H9 (cell line): ENCODE data around the gene ANK2. TPM values are rescaled to one million over a fixed set of nuclear protein-coding genes. Genes with fewer than 3 reads are reported as not detected.

Experiments
- DNase-seq: peaks from one replicate; pipeline ENCODE4 v3.0.0-alpha.2; 2017
- H2AFZ ChIP-seq: one replicate; pipeline ENCODE4 v1.6.1; 2013; ENCODE audit warnings: mild to moderate bottlenecking, low read length, control low read depth, moderate library complexity
- H2AK5ac ChIP-seq: 2 replicates; pipeline ENCODE4 v1.6.1; 2013; ENCODE audit warnings: low read length, control low read depth, mixed read lengths; ENCODE audit not compliant: insufficient read length
- H2BK120ac ChIP-seq: one replicate; pipeline ENCODE4 v1.6.1; 2013; ENCODE audit warnings: low read depth, mild to moderate bottlenecking, low read length, control low read depth, inconsistent platforms; ENCODE audit not compliant: poor library complexity, severe bottlenecking
- H2BK12ac ChIP-seq: 2 replicates; pipeline ENCODE4 v1.6.1; 2013; ENCODE audit warnings: low read length, control low read depth, mixed read lengths, low read depth; ENCODE audit not compliant: insufficient read length
- H2BK15ac ChIP-seq: 2 replicates; pipeline ENCODE4 v1.6.1; 2013; ENCODE audit warnings: low read depth, low read length, control low read depth
- H2BK20ac ChIP-seq: one replicate; pipeline ENCODE4 v1.6.1; 2013; ENCODE audit warnings: low read depth, mild to moderate bottlenecking, low read length, control low read depth, inconsistent platforms; ENCODE audit not compliant: poor library complexity, severe bottlenecking
- H2BK5ac ChIP-seq: 2 replicates; pipeline ENCODE4 v1.6.1; 2013; ENCODE audit warnings: low read length, control low read depth, mixed read lengths; ENCODE audit not compliant: insufficient read length
- H3K14ac ChIP-seq: 2 replicates; pipeline ENCODE4 v1.6.1; 2013; ENCODE audit warnings: low read length, control low read depth; ENCODE audit not compliant: insufficient read depth
- H3K18ac ChIP-seq: 2 replicates; pipeline ENCODE4 v1.6.1; 2013; ENCODE audit warnings: low read depth, mild to moderate bottlenecking, mixed read lengths, low read length, control low read depth; ENCODE audit not compliant: insufficient read length
- H3K23ac ChIP-seq: 2 replicates; pipeline ENCODE4 v1.6.1; 2013; ENCODE audit warnings: low read length, control low read depth, mixed read lengths, low read depth; ENCODE audit not compliant: insufficient read length
- H3K23me2 ChIP-seq: 2 replicates; pipeline ENCODE4 v1.6.1; 2013; ENCODE audit warnings: low read depth, mild to moderate bottlenecking, mixed read lengths, low read length, control low read depth; ENCODE audit not compliant: insufficient read length, poor library complexity, severe bottlenecking
- H3K27ac ChIP-seq: 2 replicates; pipeline ENCODE4 v1.5.1; 2013; ENCODE audit warnings: low read length, control low read depth, mixed read lengths, low read depth; ENCODE audit not compliant: insufficient read length
- H3K27me3 ChIP-seq: 2 replicates; pipeline ENCODE4 v1.6.1; 2013; ENCODE audit warnings: low read length, control low read depth, inconsistent platforms; ENCODE audit not compliant: insufficient read depth
- H3K4ac ChIP-seq: 2 replicates; pipeline ENCODE4 v1.6.1; 2013; ENCODE audit warnings: low read depth, mild to moderate bottlenecking, control low read depth, inconsistent platforms, low read length, moderate library complexity
- H3K4me1 ChIP-seq: 2 replicates; pipeline ENCODE4 v1.6.1; 2013; ENCODE audit warnings: low read length, control low read depth, inconsistent platforms; ENCODE audit not compliant: insufficient read depth
- H3K4me2 ChIP-seq: 2 replicates; pipeline ENCODE4 v1.6.1; 2013; ENCODE audit warnings: low read length, control low read depth, mixed read lengths; ENCODE audit not compliant: insufficient read length, insufficient read depth
- H3K56ac ChIP-seq: 2 replicates; pipeline ENCODE4 v1.6.1; 2013; ENCODE audit warnings: low read depth, mild to moderate bottlenecking, mixed read lengths, low read length, control low read depth; ENCODE audit not compliant: insufficient read length
- H3K79me1 ChIP-seq: 2 replicates; pipeline ENCODE4 v1.6.1; 2013; ENCODE audit warnings: low read depth, mild to moderate bottlenecking, moderate library complexity, low read length, control low read depth, inconsistent platforms; ENCODE audit not compliant: insufficient read depth, poor library complexity, severe bottlenecking
- H3K79me2 ChIP-seq: 2 replicates; pipeline ENCODE4 v1.6.1; 2013; ENCODE audit warnings: low read length, control low read depth, inconsistent platforms; ENCODE audit not compliant: insufficient read depth
- H3K9ac ChIP-seq: 2 replicates; pipeline ENCODE4 v1.6.1; 2013; ENCODE audit warnings: low read length, control low read depth, mixed read lengths; ENCODE audit not compliant: insufficient read length; ENCODE audit errors: extremely low read depth
- H3K9me3 ChIP-seq: one replicate; pipeline ENCODE4 v1.6.1; 2013; ENCODE audit warnings: low read depth, low read length, inconsistent platforms; ENCODE audit not compliant: control insufficient read depth
- H3T11ph ChIP-seq: one replicate; pipeline ENCODE4 v1.6.1; 2013; ENCODE audit warnings: mild to moderate bottlenecking, low read length, control low read depth, inconsistent platforms
- H4K20me1 ChIP-seq: one replicate; pipeline ENCODE4 v1.6.1; 2013; ENCODE audit not compliant: control insufficient read depth, insufficient read length, insufficient read depth
- H4K5ac ChIP-seq: 2 replicates; pipeline ENCODE4 v1.6.1; 2013; ENCODE audit warnings: low read depth, mild to moderate bottlenecking, mixed read lengths, low read length, control low read depth; ENCODE audit not compliant: insufficient read length
- H4K8ac ChIP-seq: replicated peaks from 2 replicates; pipeline ENCODE4 v1.6.1; 2013; ENCODE audit warnings: low read length, control low read depth, mixed read lengths, low read depth; ENCODE audit not compliant: insufficient read length
- H4K91ac ChIP-seq: 2 replicates; pipeline ENCODE4 v1.6.1; 2013; ENCODE audit warnings: low read depth, mild to moderate bottlenecking, moderate library complexity, mixed read lengths, low read length, control low read depth; ENCODE audit not compliant: insufficient read length
- H3K27ac Mint-ChIP-seq, 3 experiments: 2 replicates in 2 of 3; 3 replicates in 1 of 3; pipeline ENCODE4 v1.8.0; 2020 to 2021; ENCODE audit warnings: mixed read lengths in 3 of 3, mild to moderate bottlenecking in 1 of 3, moderate library complexity in 1 of 3
- H3K27me3 Mint-ChIP-seq: 2 replicates; pipeline ENCODE4 v1.8.0; 2021; ENCODE audit warnings: low read depth, mild to moderate bottlenecking, moderate library complexity, mixed read lengths
- H3K36me3 Mint-ChIP-seq, 3 experiments: 2 replicates in 2 of 3; 3 replicates in 1 of 3; pipeline ENCODE4 v1.8.0; 2020 to 2021; ENCODE audit warnings: low read depth in 3 of 3, mixed read lengths in 3 of 3; ENCODE audit not compliant: insufficient read depth in 1 of 3
- H3K4me1 Mint-ChIP-seq, 2 experiments: 2 replicates each; pipeline ENCODE4 v1.8.0; 2020; ENCODE audit warnings: mixed read lengths in 2 of 2
- H3K4me3 Mint-ChIP-seq, 2 experiments: 2 replicates in 1 of 2; 3 replicates in 1 of 2; pipeline ENCODE4 v1.8.0; 2020 to 2021; ENCODE audit warnings: mild to moderate bottlenecking in 2 of 2, mixed read lengths in 2 of 2, moderate library complexity in 1 of 2
- H3K9me3 Mint-ChIP-seq, 2 experiments: 2 replicates in 1 of 2; 3 replicates in 1 of 2; pipeline ENCODE4 v1.8.0; 2020; ENCODE audit warnings: mild to moderate bottlenecking in 2 of 2, mixed read lengths in 2 of 2, moderate library complexity in 1 of 2
- WGBS: extraction: QIAGEN DNeasy Blood & Tissue Kit; methylation state at CpG from one replicate; pipeline ENCODE4 v1.1.7; 2013; ENCODE audit warnings: missing lambda C conversion rate, low lambda C conversion rate, mixed read lengths; ENCODE audit not compliant: insufficient read length; ENCODE audit errors: extremely low coverage; 5-methylcytosine and 5-hydroxymethylcytosine counted together
- total RNA-seq: library from RNA; stranded (reverse); gene quantifications from 2 replicates; pipeline ENCODE4 v1.2.1, GENCODE V29; 2021
- TF ChIP-seq, protein P1 (sequence below): fragments of 200-600 bp; sonication (generic); conservative IDR thresholded peaks from 3 replicates; pipeline ENCODE4 v1.8.0; 2021; ENCODE audit warnings: antibody characterized with exemption, mild to moderate bottlenecking

Gene ANK2
- total RNA-seq, 1 experiment from 2014 or later, result 36.8 TPM

- no peak overlapping the region for H3K4me3 Mint-ChIP-seq
- H3K23ac ChIP-seq, result no peak overlapping the region
- no peak overlapping the region for H2BK15ac ChIP-seq
- H2AFZ ChIP-seq, result no peak overlapping the region
- H3K27me3 Mint-ChIP-seq, result no peaks in the 10 kb centered on the region
- no peak overlapping the region for H3K18ac ChIP-seq
- peaks cover 6% of the 10 kb centered on the region in 2 experiments for H3K4me1 Mint-ChIP-seq
- H3K79me2 ChIP-seq, result no peaks in the 10 kb centered on the region; the same call in 1 of the 2 replicates
- no peak overlapping the region for H3K4me2 ChIP-seq
- H4K91ac ChIP-seq, result no peak overlapping the region
- H3K4ac ChIP-seq, result no peak overlapping the region
- no peak overlapping the region for H3K56ac ChIP-seq
- H2BK20ac ChIP-seq, result no peak overlapping the region
- H4K20me1 ChIP-seq, result no peaks in the 10 kb centered on the region
- H2BK5ac ChIP-seq, result no peak overlapping the region
- H3K79me1 ChIP-seq, result no peaks in the 10 kb centered on the region
- no peak overlapping the region for H3K14ac ChIP-seq
- no peak for DNase-seq
- H3K36me3 Mint-ChIP-seq, result no peaks in the 10 kb centered on the region; a peak in 1 of 7 replicates
- WGBS, result no CpG with 5 or more reads among the region's 1 CpG
- H4K8ac ChIP-seq, result no peak overlapping the region
- no peak overlapping the region for H3K27ac ChIP-seq
- H2AK5ac ChIP-seq, result no peak overlapping the region
- H2BK120ac ChIP-seq, result no peak overlapping the region
- H4K5ac ChIP-seq, result no peak overlapping the region
- H3K27ac Mint-ChIP-seq, result peak overlapping the region in 1 of 3 experiments; percentile 72; a peak in 1 of 7 replicates
- no peaks in the 10 kb centered on the region for H3K23me2 ChIP-seq
- H3K27me3 ChIP-seq, result no peaks in the 10 kb centered on the region
- H3K4me1 ChIP-seq, result no peaks in the 10 kb centered on the region; the same call in 1 of the 2 replicates
- no peaks in the 10 kb centered on the region for H3K9me3 ChIP-seq
- H3K9me3 Mint-ChIP-seq, result no peaks in the 10 kb centered on the region; a peak in 1 of 5 replicates
- no peak overlapping the region for H3K9ac ChIP-seq
- H3T11ph ChIP-seq, result no peak overlapping the region
- H2BK12ac ChIP-seq, result no peak overlapping the region
- TF ChIP-seq, protein P1, sequence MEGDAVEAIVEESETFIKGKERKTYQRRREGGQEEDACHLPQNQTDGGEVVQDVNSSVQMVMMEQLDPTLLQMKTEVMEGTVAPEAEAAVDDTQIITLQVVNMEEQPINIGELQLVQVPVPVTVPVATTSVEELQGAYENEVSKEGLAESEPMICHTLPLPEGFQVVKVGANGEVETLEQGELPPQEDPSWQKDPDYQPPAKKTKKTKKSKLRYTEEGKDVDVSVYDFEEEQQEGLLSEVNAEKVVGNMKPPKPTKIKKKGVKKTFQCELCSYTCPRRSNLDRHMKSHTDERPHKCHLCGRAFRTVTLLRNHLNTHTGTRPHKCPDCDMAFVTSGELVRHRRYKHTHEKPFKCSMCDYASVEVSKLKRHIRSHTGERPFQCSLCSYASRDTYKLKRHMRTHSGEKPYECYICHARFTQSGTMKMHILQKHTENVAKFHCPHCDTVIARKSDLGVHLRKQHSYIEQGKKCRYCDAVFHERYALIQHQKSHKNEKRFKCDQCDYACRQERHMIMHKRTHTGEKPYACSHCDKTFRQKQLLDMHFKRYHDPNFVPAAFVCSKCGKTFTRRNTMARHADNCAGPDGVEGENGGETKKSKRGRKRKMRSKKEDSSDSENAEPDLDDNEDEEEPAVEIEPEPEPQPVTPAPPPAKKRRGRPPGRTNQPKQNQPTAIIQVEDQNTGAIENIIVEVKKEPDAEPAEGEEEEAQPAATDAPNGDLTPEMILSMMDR, result no peak
Observed at GRCh38 chr4:113122066-113122465, 72.6 kb downstream of the ANK2 start.
